GM12872 (cell line): ENCODE results near the gene DDHD1.

Source experiments
- CTCF ChIP-seq: IDR thresholded peaks from 3 replicates; pipeline ENCODE4 v1.5.1; 2011; ENCODE audit warnings: low read depth, mild to moderate bottlenecking, low read length, moderate library complexity; ENCODE audit not compliant: insufficient read depth

Gene DDHD1

GRCh38 chr14:53060046-53060445 lies 93.1 kb downstream of the DDHD1 start:
- TF ChIP-seq CTCF: no peak

- TF ChIP-seq CTCF: peak; percentile 58
These were observed 98.1 kb downstream of the DDHD1 start for GRCh38 chr14:53055003-53055402.

- TF ChIP-seq CTCF: no peak
These were observed 98.7 kb downstream of the DDHD1 start for GRCh38 chr14:53054457-53054856.

- TF ChIP-seq CTCF: no peak
These were observed 104.5 kb downstream of the DDHD1 start for GRCh38 chr14:53048631-53049030.

- TF ChIP-seq CTCF: no peak
These were observed 105.6 kb downstream of the DDHD1 start for GRCh38 chr14:53047307-53048069.

- TF ChIP-seq CTCF: no peak
These were observed 108.6 kb downstream of the DDHD1 start for GRCh38 chr14:53044486-53044885.

- TF ChIP-seq CTCF: no peak
These were observed 110.0 kb downstream of the DDHD1 start for GRCh38 chr14:53043027-53043581.
